ENCODE data around the gene C19orf12.

C19orf12 gene

DNA sequence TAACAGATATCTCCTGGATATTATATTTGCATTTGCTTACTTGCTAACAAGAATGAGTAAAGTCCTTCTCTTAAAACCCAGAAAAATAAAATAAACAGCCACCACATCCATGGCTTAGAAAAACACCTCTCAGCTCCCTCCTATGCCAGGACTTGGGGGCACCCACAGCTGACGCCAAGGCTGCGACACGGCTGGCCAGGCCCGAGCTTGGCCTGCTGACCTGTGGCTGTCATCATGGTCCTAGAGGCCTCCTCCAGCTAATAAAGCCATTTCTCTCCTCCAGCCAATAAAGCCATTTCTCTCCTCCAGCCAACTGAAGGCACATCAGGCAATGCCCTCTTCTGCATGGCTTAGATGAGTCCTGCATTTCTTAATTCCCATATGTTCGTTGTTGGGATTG is 20.9 kb downstream of the C19orf12 start:
- Histone ChIP-seq H3K27ac (no peak overlapping the region), H3K4me3 (ENCODE audit: low read depth, low read length) (no peak overlapping the region), H3K36me3 (replicated peaks) (no peaks in the 10 kb centered on the region), H3K27me3 (replicated peaks) (no peaks in the 10 kb centered on the region)
- in situ Hi-C loops (cut with HindIII; ENCODE audit: low pct_ligation_motif_present, low sequenced_read_pairs), result no loop called here
- no peak for DNase-seq
- TF ChIP-seq, protein P1, sequence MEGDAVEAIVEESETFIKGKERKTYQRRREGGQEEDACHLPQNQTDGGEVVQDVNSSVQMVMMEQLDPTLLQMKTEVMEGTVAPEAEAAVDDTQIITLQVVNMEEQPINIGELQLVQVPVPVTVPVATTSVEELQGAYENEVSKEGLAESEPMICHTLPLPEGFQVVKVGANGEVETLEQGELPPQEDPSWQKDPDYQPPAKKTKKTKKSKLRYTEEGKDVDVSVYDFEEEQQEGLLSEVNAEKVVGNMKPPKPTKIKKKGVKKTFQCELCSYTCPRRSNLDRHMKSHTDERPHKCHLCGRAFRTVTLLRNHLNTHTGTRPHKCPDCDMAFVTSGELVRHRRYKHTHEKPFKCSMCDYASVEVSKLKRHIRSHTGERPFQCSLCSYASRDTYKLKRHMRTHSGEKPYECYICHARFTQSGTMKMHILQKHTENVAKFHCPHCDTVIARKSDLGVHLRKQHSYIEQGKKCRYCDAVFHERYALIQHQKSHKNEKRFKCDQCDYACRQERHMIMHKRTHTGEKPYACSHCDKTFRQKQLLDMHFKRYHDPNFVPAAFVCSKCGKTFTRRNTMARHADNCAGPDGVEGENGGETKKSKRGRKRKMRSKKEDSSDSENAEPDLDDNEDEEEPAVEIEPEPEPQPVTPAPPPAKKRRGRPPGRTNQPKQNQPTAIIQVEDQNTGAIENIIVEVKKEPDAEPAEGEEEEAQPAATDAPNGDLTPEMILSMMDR (IDR thresholded peaks at IDR 0.05; ENCODE audit: low read depth, low read length, missing control alignments), result no peak

DNA sequence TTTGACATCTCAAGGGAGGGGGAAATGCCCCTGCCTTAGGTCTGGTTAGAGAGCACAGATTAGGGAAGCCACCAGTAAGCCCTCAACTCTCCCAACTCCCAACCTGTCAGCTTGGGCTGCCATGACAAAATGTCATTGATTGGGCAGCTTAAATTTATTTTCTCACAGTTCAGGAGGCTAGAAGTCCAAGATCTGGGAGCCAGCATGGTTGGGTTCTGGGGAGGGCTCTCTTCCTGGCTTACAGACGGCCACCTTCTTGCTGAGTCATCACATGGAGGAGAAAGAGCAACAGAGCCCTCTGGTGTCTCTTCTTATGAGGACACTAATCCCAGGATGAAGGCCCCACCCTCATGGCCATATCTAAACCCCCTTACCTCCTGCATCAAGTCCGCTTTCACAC is 24.2 kb downstream of the C19orf12 start:
- Histone ChIP-seq H3K27ac (no peak overlapping the region), H3K36me3 (replicated peaks) (no peaks in the 10 kb centered on the region), H3K27me3 (replicated peaks) (no peaks in the 10 kb centered on the region), H3K4me3 (ENCODE audit: low read depth, low read length) (no peak overlapping the region)
- in situ Hi-C loops (cut with HindIII; ENCODE audit: low pct_ligation_motif_present, low sequenced_read_pairs), result no loop called here
- TF ChIP-seq, protein P1 (IDR thresholded peaks at IDR 0.05; ENCODE audit: low read depth, low read length, missing control alignments), result peak; percentile 65
- peak; percentile 41 for DNase-seq

DNA sequence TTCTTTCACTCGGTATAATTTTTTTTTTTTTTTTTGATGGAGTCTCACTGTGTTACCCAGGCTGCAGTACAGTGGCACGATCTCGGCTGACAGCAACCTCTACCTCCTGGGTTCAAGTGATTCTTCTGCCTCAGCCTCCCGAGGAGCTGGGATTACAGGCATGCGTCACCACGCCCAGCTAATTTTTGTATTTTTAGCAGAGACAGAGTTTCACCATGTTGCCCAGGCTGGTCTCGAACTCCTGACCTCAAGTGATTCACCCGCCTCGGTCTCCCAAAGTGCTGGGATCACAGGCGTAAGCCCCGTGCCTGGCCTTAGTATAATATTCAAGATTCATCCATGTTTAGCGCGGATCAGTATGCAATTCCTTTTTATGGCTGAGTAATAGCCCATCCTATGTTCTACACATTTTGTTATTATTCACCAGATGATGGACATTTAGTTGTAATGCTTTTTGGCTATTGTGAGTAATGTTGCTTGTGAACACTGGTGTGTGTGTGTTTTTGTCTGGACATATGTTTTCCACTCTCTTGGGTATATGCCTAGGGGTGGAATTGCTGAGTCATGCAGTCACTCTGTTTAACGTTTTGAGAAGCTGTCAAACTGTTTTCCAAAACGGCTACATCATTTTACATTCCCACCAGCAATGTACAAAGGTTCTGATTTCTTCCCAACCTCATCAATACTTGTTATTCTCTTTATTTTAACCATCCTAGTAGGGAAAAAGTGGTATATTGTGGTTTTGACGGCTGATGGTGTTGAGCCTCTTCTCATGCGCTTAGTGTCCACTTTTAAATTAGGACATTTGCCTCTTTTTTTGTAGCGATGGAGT is 26.9 kb downstream of the C19orf12 start:
- H3K36me3 ChIP-seq (replicated peaks), result no peaks in the 10 kb centered on the region
- DNase-seq, result peak; percentile 51
- no peaks in the 10 kb centered on the region for H3K27me3 ChIP-seq (replicated peaks)
- H3K27ac ChIP-seq, result peak overlapping the region; percentile 86
- in situ Hi-C loops (cut with HindIII; ENCODE audit: low pct_ligation_motif_present, low sequenced_read_pairs), result no loop called here
- no peak overlapping the region for H3K4me3 ChIP-seq (ENCODE audit: low read depth, low read length)
- TF ChIP-seq, protein P1 (IDR thresholded peaks at IDR 0.05; ENCODE audit: low read depth, low read length, missing control alignments), result no peak

DNA sequence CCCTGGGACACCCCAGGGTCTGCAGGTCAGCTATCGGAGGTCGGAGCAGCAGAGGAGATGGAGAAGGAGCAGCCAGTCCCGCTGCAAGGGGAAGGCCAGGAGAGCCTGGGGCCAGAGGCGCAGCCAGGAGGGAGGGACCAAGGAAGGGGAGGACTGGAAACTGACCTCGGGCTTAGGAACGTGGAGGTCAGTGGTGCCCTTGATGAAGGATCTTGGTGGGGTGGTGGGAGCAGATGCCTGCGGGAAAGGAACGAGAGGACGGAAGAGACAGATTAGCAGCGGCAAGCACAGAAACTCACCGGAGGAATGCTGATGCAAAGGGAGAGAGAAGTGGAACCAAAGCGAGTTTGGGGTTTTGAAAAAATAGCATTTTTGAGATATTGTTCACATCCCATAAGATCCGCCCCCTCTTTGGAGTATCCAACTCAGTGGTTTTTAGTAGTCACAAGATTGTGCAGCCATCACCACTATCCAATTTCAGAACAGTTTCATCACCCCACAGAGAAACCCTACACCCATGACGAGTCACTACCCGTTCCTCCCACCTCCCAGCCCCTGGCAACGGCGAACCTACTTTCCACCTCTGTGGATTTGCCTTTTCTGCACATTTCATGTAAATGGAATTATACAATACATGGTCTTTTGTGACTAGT is 27.7 kb downstream of the C19orf12 start:
- no peaks in the 10 kb centered on the region for H3K27me3 ChIP-seq (replicated peaks)
- H3K27ac ChIP-seq, result peak overlapping the region; percentile 86
- TF ChIP-seq, protein P1 (IDR thresholded peaks at IDR 0.05; ENCODE audit: low read depth, low read length, missing control alignments), result no peak
- peak; percentile 95 for DNase-seq
- H3K36me3 ChIP-seq (replicated peaks), result no peaks in the 10 kb centered on the region
- peak overlapping the region; percentile 46 for H3K4me3 ChIP-seq (ENCODE audit: low read depth, low read length)
- in situ Hi-C loops (cut with HindIII; ENCODE audit: low pct_ligation_motif_present, low sequenced_read_pairs), result no loop called here

DNA sequence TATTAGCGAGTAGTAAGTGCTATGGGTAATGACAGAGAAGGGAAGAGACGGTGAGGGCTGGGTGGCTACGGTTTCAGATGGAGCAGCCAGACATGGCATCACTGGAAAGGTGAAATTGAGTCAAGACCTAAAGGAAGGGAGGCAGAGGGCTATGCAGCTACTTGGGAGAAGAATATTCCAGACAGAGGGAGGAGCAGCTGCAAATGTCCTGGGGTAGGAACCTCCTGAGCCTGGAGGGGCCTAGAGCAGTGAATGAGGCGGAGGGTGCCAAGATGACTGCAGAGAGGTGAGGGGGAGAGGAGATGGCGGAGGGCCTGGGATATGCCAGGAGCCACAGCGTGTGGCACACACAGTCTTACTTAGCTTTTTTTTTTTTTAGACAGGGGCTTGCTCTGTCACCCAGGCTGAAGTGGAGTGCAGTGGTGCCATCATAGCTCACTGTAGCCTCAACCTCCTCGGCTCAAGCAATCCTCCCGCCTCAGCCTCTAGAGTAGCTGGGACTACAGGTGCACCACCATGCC is 28.7 kb downstream of the C19orf12 start:
- TF ChIP-seq, protein P1 (IDR thresholded peaks at IDR 0.05; ENCODE audit: low read depth, low read length, missing control alignments), result no peak
- Histone ChIP-seq H3K4me3 (ENCODE audit: low read depth, low read length) (no peak overlapping the region), H3K27me3 (replicated peaks) (no peaks in the 10 kb centered on the region), H3K36me3 (replicated peaks) (no peaks in the 10 kb centered on the region), H3K27ac (no peak overlapping the region)
- no peak for DNase-seq
- in situ Hi-C loops (cut with HindIII; ENCODE audit: low pct_ligation_motif_present, low sequenced_read_pairs), result no loop called here
